T-helper 22 cell (primary cell): ENCODE data around the gene C2orf68.
"Not testable (repeated sequence)": the region's sequence is repeated elsewhere in the genome, so short reads cannot be mapped to it uniquely, and the experiment has no call there.

Source experiments
- DNase-seq: peaks from one replicate; pipeline ENCODE4 v3.0.0-alpha.2; 2020; ENCODE audit warnings: low read depth

Gene C2orf68

GRCh38 chr2:85611705-85612587 lies at the start of gene C2orf68:
C2orf68 (minus strand) TSS chr2:85612066; CDS start chr2:85611984, 82 bp downstream.
- peak; percentile 76 for DNase-seq

DNA sequence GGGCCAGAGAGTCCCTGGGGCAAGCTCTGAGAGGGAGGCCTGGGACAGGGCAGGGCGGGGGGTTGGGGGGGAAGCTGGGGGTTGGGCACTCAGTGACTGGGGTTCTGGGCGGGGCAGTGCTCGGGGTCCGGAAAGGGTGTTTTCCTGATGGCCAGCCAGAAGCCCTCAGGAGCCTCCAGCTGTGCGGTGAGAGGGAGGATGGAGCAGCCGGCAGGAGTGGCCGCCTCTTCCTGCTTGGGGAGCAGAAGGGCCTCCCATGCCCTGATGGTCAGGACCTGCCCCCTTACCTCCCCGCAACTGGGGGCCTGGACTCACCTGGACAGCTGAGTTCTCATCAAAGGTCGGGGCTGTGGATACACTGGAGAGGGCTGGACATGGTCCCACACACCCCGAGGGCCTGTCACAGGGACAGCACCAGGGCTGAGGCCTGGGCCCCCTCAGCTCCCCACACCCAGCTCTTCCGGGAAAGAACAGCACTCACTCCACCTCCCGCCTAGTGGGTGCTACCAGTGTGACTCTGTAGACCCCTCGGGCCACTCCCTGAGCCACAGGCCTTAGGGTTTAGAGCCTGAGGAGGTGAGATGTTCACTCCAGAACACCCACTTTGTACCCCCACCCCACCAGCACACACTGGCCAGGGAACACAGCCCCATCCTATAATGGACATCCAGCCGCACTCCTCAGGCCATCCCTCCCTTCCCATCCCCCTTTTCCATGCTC lies 49.4 kb upstream of the C2orf68 start:
- no peak for DNase-seq

- no peak for DNase-seq
Observed at GRCh38 chr2:85660725-85661124, 48.9 kb upstream of the C2orf68 start.

DNA sequence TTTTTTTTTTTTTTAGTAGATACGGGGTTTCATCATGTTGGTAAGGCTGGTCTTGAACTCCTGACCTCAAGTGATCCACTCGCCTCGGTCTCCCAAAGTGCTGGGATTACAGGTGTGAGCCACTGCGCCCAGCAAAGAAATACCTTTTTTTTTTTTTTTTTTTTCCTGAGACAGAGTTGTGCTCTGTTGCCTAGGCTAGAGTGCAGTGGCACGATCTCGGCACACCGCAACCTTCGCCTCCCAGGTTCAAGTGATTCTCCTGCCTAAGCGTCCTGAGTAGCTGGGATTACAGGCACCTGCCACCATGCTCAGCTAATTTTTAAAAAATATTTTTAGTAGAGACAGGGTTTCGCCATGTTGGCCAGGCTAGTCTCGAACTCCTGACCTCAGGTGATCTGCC lies 48.4 kb upstream of the C2orf68 start:
- DNase-seq = not testable (repeated sequence)

- no peak for DNase-seq
Observed at GRCh38 chr2:85659324-85659981, 47.6 kb upstream of the C2orf68 start.

- DNase-seq = not testable (repeated sequence)
Observed at GRCh38 chr2:85657399-85657798, 45.5 kb upstream of the C2orf68 start.

GRCh38 chr2:85656468-85656867 lies 44.6 kb upstream of the C2orf68 start:
- no peak for DNase-seq

DNA sequence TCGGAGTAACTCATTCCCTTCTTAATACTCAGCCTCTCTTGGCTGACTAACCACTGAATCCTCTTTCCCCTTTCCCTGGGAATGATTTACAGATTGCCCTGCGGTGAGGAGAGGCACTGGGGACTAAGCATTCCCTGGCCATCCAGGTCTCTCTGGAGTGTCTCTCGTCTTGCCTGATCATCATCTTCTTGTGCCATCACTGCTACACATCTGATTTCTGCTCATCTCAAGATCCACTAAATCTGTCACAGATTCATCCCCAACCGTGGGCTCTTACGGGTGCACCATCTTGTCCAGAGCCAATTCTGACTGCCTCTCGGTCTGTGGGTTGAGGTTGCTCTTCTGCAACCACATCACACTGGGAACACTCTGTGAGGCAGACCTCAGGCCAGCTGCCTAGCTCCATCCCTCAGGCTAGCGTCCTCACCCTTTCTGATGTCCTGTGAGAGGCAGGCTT lies 44.1 kb upstream of the C2orf68 start:
- no peak for DNase-seq

GRCh38 chr2:85653996-85654395 lies 42.1 kb upstream of the C2orf68 start:
- DNase-seq = no peak

DNA sequence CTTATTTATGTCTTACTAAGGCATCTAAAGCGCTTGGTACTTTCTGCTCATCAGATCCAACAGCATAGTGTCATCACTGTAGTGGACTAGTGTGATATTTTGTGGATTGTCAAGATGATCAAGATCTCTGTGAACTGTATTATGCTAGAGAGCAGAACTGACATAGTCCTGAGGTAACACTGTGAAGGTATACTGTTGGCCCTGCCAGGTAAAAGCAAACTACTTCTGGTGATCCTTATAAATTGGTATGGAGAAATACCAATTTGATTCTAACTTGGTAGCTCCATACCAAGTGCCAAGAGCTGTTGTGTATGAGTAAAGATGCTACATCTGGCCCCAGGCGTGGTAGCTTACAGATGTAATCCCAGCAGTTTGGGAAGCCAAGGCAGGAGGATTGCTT lies 40.2 kb upstream of the C2orf68 start:
- DNase-seq = no peak

DNA sequence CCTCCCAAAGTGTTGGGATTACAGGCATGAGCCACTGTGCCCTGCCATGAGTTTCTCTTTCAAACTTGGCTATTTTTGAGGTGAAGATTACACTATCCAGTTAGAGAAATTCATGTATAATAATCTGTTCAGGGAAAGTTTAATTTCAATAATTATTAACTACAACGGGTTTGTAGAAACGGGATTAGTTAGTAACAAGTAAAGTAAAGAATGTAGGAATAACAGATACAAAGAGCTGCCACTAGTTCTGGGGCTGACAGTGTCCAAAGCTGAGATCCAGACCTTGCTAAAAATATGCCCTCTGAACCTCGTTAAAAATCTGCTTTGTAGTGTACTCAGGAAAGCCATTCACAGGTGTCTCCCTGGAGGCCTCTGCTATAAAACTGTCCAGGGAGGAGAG lies 39.2 kb upstream of the C2orf68 start:
- no peak for DNase-seq

DNA sequence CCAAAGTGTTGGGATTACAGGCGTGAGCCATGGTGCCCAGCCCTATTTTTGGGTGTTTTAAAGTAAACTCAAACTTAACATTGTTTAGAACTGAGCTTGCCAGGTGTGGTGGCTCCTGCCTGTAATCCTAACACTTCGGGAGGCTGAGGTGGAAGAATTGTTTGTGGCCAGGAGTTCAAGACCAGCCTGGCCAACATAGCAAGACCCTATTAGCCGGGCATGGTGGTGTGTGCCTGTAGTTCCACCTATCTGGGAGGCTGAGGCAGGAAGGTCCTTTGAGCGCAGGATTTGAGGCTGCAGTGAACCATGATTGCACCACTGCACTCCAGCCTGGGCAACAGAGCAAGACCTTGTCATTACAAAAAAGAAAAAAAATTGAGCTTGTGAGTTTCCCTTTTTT lies 38.6 kb upstream of the C2orf68 start:
- DNase-seq = no peak

DNA sequence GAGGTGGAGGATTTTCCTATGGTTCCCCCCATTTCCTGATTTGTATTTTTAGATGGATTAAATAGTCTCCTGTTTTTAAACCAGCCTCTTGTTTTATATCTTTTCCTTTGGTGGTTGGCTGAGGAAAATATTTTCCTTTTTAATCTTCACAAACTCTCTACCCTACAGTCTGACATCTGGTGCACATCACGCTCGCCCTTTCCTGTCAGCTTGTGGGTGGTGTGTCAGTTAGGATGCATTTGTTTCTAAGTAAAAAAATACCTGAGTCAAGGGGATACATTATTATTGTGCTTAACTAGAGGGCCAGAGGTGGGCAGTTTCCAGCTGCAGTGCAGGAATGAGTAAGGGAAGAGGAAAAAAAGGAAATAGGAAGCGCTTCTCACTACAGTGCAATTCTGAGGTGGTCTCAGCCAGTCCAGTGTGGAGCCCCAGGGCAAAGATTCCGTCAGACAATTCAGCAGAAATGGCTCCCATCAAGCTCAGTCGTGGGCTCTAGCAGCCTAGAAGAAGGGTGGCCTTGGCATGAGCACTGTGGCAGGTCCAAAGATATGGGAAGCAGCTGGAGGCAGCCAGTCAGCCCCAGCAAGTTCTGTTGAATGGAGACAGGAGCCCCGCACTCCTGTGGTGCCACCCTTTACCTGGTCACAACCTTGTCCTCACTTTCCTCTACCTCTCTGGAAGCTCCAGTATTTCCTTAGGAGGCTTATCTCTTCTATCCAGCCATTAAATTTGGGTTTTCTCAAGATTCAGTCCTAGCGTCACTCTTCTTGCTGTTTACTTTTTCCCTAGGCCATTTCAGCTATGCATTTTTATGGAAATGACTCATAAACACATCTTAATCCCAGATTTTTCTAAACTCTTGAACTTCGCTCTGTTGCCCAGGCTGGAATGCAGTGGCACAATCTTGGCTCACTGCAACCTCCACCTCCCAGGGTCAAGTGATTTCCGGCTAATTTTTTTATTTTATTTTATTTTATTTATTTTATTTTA lies 37.6 kb upstream of the C2orf68 start:
- no peak for DNase-seq

GRCh38 chr2:85648619-85649018 lies 36.8 kb upstream of the C2orf68 start:
- no peak for DNase-seq

- DNase-seq = no peak
Observed at GRCh38 chr2:85647823-85648526, 36.1 kb upstream of the C2orf68 start.

DNA sequence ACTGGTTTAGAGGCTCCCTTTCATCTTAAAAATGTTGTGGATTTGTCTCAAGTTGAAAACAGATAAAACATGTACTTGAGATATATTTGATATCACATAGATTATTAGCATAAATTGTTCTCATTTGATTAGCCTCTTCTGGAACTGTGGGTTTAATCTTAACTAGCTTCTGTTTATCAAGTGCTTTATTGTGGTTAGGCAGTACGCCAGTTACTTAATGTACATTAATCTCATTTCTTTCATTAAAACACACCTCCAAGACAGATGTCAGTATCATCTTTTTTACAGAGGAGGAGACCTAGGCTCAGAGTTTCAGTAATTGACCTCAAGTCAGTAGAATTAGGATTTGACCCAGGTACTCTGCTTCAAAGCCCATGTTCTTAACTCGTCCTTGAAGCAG lies 34.3 kb upstream of the C2orf68 start:
- no peak for DNase-seq

DNA sequence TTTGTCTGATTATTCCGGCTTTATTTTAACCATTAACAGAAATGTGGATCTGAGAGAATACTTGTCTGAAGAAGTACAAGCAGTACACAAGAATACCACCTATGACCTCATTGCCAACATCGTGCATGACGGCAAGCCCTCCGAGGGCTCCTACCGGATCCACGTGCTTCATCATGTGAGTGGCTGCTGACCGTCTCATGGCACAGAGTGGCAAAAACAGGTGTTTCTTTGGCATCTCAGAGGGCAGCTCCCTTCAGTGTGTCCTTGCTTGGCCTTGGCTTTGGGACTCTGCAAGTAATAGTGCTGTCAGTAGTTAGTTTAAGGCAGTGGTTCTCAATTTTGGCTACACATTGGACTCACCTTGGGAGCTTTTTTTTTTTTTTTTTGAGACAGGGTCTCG lies 33.0 kb upstream of the C2orf68 start:
- DNase-seq = no peak

DNA sequence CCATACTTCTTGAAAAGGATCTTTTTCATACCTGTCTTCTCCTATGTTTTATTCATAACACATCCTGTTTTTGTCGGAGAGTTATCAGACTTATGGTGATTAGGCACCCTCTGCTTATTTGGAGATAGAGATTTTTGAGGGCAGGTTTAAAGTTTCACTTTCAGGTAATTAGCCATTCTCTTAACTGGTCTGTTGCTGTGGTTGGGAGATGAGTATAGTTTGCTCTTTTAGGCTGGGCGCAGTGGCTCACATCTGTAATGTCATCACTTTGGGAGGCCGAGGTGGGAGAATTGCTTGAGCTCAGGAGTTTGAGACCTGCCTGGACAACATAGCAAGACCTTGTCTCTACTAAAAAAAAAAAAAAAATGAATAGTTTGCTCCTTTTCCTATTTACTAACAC lies 30.9 kb upstream of the C2orf68 start:
- no peak for DNase-seq

DNA sequence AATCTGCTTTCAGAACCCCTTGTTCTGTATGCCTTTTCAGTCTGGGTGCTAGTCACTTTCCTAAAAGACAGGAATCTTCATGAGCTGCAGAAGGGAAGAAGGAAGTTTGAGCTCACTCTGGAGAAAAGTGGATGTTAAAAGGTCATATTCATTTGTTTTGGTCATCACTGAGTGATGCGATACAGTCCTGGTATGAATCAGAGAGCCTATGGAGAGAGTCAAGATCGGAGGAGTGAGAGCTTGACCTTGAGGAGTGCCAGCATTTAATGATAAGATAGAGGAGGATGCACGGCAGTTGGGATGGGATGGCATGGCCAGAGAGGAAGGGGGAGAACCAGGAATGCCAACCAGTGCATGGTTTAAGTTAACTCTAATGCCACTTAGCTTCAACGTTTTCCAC lies 23.8 kb upstream of the C2orf68 start:
- DNase-seq = no peak

GRCh38 chr2:85635011-85635410 lies 23.1 kb upstream of the C2orf68 start:
- DNase-seq = no peak

- no peak for DNase-seq
Observed at GRCh38 chr2:85631316-85631715, 19.4 kb upstream of the C2orf68 start.
